Activated CD4-positive, alpha-beta T cell treated with anti-CD3 and anti-CD28 coated beads, Interleukin-2, amount 50 U/mL, for 24 hours (primary cell): ENCODE data around the gene SLC25A36.
"Not testable (repeated sequence)": the region's sequence is repeated elsewhere in the genome, so short reads cannot be mapped to it uniquely, and the experiment has no call there.

ENCODE experiments used
- DNase-seq, 2 donors: peaks; one replicate each; pipeline ENCODE4 v3.0.0-alpha.2; 2020; ENCODE audit warnings: low read depth in 1 of 2, low spot score in 1 of 2

Gene SLC25A36

DNA sequence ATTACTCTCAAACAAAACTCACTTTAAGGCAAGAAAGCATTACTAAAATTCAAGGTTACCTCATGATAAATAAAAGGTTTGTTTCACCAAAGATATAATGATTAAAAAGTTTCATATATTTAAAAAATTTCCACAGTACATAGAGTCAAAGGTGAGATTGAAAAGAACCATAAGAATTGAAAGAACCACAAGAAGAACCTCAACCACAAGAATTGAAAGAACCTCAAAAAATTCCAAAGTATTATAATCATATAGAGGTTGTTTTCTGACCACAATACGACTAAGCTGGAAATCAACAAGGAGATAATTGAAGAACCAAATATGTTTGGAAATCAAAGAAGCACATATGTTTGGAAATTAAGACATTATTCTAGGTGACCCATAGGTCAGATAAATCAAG is 52.7 kb downstream of the SLC25A36 start:
- DNase-seq: no peak

DNA sequence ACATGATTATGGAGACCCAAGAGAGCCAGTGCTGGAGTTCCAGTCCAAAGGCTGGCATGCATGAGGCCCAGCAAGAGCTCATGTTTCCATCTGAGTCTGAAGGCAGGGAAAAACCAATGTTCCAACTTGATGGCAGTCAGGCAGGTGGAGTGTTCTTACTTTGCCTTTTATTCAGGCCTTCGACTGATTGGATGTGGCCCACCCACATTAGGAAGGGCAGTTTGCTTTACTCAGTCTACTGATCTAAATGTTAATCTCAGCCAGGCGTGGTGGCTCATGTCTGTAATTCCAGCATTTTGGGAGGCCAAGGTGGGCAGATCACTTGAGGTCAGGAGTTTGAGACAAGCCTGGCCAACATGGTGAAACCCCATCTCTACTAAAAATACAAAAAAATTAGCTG is 53.2 kb downstream of the SLC25A36 start:
- DNase-seq: not testable (repeated sequence)

DNA sequence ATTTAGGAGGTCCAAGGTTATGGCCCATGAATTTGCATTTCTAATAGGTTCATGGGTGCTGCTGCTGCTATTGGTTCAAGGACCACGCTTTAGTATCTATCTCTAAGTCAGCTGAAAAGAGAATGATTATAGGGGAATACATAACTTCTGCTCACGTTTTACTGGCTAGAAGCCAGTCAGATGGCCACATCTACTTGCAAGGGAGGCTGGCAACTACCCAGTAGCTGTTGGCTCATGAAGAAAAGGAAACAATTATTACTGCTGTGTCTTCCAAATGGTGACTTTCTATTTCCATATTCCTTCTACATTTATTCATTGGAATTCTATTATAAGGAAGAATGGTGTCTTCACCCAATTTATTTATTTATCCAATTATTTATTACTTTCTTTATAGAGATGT is 54.2 kb downstream of the SLC25A36 start:
- DNase-seq: no peak

DNA sequence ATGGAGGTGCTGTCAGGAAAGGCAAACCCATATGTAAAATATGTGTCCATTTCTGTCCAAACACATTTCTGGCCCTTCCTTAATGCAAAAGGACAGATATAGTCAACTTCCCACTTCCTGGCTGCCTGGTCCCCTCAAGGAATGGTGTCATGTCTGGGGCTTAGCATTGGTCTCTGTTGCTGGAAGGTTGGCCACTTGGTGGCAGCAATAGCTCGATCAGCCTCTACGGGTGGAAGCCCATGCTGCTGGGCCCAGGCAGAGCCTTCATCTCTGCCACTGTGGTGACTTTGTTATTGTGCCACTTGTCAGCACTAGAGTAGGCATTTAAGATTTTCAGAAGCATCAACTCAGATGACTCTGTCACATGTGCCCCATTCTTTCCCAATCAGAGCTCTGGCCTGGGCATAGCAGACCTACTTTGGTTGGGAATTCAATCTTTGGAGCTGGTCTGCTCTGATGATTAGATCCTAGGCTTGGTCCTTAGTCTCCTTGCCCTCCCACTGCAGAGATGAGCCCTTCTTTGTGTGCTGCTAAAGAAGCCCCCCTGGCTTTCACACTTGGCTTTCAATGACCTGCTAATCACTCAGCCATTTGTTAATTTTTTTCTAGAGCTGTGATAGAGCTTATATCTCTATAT is 58.5 kb downstream of the SLC25A36 start:
- DNase-seq: peak in 1 of 2 donors; percentile 28

DNA sequence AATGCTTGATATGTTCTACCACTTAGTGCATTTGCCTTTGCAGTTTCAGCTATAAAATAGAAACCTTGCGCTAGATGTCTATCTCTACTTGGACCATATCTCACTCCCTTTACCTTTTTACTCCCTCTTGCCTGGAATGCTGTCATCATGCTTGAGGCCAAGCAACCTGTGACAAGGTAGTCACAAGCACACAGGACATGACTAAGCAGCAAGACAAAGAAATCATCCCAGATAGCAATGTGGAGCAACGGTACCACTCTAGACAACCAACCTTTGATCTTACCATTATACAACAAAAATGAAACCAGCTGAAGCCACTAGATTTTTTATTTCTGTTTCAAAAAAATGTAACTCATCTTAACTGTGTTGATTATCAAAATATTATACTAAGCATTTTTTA is 59.0 kb downstream of the SLC25A36 start:
- DNase-seq: no peak

DNA sequence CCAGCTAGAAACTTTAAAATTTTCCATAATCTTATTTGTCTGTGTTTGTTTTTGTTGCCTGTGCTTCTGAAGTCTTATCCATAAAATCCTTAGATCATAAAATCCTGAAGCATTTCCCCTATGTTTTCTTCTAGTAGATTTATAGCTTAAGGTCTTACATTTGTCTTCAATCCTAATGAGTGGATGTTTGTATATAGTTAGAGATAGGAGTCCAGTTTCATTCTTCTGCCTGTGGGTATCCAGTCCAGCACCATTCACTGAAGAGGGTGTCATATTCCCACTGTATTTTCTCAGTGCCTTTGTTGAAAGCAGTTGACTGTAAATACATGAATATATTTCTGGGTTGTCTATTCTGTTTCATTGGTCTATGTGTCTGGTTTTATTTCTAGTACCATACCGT is 64.7 kb downstream of the SLC25A36 start:
- DNase-seq: no peak

DNA sequence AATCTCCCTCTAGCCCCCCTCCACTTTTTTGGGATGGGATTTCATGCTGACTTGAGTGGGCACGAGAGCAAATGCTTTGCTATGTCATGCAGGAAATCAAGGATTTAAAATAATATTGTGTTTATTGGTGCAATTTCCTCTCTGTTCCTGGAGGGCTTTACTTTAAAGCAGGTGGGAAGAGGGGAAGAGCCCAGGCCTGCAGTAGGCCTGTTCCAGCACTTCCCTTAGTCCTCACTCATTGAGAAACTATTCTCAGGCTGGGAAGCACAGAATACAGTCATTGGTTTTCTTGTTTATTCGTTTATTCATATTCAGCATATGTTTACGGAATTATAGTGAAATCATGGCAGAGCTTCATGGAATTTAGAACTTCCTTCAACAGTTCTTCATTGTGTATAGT is 67.9 kb downstream of the SLC25A36 start:
- no peak for DNase-seq

DNA sequence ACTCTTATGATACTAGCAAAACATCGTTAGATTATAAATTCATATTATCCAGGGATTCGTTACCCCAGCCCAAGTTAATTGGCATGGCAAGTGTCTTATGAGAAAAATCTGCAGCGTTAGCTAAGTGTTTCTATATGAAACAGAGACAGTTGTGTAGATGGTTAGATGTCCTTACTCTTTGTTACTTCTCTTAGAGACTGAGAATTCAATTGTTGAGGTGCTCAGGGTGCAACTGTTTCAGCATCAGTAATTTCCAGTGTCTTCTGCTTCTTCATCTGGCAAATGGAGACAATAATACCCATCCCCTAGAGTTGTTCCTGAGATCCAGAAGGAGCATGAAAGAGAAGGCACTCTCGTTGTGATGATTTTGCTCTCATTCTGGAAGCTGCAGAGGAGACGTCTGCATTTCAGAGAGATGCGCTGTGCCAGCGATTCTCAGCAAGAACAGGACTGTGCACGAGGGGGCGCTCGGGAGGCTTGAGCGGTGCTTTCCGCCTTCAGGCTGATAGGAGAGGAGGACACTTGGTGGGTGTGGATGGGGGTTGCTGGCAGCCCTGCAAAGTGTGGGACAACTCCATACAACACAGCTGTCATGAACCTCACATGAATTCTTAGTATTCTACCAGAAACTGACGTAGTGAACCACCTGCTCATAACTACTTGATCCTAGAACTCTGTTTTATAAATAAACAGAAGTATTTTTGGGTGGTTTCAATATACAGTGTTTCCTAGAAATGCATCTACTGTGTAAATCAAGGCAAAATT is 69.8 kb downstream of the SLC25A36 start:
- peak; percentile 44 to 60 for DNase-seq

DNA sequence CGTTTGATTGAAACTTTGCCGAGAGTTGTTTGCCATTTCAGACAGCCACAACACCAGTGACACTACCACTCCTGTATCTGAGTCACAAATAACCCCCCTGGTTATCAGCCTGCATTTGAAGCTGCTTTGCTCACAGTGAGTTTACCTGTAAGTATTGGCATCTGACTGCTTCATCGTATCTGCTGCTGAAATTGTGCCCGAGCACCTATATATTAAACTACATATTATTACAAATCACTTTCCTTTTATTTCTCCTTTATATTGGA is 70.3 kb downstream of the SLC25A36 start:
- DNase-seq: no peak

DNA sequence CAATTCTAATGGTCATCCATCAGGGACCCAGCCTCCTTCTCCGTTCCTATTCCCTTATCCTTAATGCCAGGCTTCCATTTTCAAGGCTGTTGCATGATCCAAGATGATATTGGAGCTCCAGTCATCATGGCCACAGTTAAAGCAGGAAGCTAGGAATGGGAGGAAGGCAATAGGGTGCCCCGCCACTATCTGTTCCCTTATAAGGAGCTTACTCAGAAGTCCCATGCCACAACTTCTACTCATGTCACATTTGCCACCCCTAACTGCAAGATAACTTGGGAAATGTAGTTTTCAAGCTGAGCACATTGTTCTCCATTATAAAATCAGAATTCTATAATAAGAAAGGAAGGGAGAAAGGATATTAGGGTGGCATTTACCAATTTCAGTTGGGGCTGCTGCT is 70.9 kb downstream of the SLC25A36 start:
- no peak for DNase-seq

DNA sequence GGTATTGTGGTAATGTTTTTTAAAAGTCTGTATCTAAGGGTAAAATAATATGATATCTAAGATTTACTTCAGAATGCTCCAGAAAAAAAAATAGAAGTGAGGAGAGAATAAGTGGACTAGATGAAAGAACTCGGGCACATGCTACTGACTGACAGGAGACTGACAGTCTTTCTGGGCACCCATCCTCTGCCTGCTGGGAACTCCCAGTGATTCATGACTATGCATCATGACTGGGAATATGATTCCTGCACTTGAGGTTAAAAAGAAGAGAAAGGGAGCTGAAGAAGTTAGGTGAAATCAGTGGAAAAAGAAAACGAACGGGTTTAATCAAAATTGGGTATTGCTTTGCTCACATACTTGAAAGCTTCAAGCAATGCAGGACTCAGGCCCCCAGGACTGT is 73.8 kb downstream of the SLC25A36 start:
- no peak for DNase-seq

DNA sequence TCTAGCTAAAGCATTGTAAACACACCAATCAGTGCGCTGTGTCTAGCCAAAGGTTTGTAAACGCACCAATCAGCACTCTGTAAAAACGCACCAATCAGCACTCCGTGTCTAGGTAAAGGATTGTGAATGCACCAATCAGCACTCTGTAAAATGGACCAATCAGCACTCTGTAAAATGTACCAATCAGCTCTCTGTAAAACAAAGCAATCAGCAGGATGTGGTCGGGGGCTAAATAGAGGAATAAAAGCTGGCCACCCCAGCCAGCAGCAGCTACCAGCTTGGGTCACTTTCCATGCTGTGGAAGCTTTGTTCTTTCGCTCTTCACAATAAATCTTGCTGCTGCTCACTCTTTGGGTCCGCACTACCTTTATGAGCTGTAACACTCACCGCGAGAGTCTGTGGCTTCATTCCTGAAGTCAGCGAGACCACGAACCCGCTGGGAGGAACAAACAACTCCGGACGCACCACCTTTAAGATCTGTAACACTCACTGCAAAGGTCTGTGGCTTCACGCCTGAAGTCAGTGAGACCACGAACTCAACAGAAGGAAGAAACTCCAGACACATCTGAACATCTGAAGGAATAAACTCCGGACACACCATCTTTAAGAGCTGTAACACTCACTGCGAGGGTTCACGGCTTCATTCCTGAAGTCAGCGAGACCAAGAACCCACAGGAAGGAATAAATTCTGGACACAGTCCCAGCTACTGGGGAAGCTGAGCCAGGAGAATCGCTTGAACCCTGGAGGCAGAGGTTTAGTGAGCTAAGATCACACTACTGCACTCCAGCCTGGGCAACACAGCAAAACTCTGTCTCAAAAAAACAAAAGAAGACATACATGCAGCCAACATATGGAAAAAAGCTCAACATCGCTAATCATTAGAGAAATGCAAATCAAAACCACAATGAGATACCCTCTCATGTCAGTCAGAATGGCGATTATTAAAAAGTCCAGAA is 76.0 kb downstream of the SLC25A36 start:
- not testable (repeated sequence) for DNase-seq

DNA sequence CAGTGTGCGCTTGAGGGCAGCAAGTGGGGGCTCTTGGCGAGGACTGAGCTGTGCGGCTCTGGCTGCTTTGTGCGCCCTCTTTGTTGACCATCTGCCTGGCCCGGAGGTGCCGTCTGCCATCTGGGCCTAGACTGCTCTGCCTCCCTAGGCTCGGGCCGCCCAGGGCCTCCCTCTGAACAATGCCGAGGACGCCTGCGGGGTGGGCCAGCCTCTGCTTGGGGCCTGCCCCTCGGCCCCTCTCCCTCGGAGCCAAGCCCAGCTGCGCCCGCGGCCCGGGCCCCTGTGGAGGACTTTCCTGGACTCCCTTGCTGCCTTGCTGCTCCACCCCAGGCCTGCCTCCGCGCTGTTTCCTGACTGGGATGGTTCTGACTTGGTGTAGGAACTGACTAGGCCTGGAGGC is 77.6 kb downstream of the SLC25A36 start:
- DNase-seq: no peak

DNA sequence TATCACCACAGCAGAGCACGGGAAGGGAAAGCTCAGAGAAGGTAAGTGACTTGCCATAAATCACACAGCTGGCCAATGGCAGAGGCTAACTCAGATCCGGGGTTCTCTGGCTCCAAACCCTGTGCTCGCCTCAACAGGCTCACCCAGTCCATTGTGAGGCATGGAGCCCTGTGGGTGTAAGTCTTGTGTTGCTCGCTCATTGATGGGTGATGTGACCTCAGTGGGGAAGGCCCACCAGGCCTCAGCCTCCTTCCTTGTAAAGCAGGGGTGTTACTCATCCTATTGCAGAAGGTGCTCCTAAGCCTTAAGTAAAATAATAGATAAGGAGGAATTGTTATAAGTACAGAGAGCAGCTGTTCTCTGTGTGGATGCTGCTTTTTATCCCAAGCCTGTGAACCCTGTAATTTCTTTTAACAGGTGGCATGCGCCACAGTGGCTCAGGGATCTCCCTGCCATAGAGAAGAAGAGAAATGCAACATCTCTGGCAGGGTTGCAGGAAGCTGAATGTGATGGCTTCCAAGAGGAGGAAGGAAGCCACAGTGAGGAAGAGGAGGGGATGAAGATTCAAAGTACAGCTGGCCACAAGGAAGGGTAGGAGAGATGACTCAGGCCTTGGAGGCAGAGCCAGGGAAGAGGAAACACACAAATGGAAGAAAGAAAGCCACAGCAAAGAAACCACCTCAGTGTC is 78.7 kb downstream of the SLC25A36 start:
- no peak for DNase-seq

DNA sequence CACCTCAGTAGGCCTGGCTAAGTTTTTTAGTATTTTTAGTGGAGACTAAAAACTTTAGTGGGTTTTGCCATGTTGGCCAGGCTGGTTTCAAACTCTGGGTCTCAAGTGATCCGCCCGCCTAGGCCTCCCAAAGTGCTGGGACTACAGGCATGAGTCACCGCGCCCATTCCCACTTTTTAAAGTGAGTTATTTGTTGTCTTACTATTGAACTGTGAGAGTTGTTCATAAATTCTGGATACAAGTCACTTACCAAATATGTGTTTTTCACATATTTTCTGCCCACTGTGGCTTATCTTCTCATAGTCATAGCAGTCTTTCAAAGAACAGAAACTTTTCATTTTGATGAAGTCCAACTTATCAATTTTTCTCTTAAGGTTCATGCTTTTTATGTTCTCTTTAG is 79.6 kb downstream of the SLC25A36 start:
- no peak for DNase-seq
